GM12878 (cell line): ENCODE measurements around the gene PRSS50. TPM values are rescaled to one million over a fixed set of nuclear protein-coding genes. Genes with fewer than 3 reads are reported as not detected.

ENCODE experiments used
- ATAC-seq: fragments of 200-7000 bp; cut with Tn5 transposase; 3 replicates; pipeline ENCODE4 v1.9.1; 2020; ENCODE audit warnings: mild to moderate bottlenecking, moderate library complexity
- BruUV-seq: library from RNA; stranded (reverse); fragments of 400-500 nt; replicated peaks from 2 replicates; lab custom pipeline; 2021; lab: Mats Ljungman, UMichigan
- CTCF ChIA-PET: fragments of 300-600 bp; sonication (Branson Sonifier 250); formaldehyde crosslinking; extraction: SDS; loops from one replicate; lab custom pipeline; 2021; ENCODE audit warnings: inconsistent platforms; lab: Yijun Ruan, JAX
- POLR2A ChIA-PET: fragments of 350-600 bp; formaldehyde crosslinking; extraction: SDS; loops from one replicate; lab custom pipeline; 2021; ENCODE audit warnings: inconsistent platforms; lab: Charles Lee
- RAD21 ChIA-PET: fragments of 300-600 bp; sonication (Branson Sonifier 250); formaldehyde crosslinking; loops from one replicate; lab custom pipeline; 2023; ENCODE audit warnings: antibody characterized with exemption; ENCODE audit not compliant: unreplicated experiment; lab: Charles Lee
- SMC1A ChIA-PET: fragments of 300-600 bp; sonication (Branson Sonifier 250); formaldehyde crosslinking; loops from one replicate; lab custom pipeline; 2023; ENCODE audit not compliant: unreplicated experiment, uncharacterized antibody; lab: Charles Lee
- DNase-seq: peaks from one replicate; pipeline ENCODE4 v3.0.0-alpha.2; 2011; ENCODE audit warnings: low read depth, low spot score
- FAIRE-seq: peaks from 3 replicates; lab custom pipeline; 2011; peaks lifted over from hg19 to GRCh38; lab: Jason Lieb, UNC
- H2AFZ ChIP-seq: 2 replicates; pipeline ENCODE4 v1.6.0; 2011; ENCODE audit warnings: low read depth, low read length, control low read depth; ENCODE audit not compliant: control insufficient read depth
- H3K27ac ChIP-seq: 2 replicates; pipeline ENCODE4 v1.5.1; 2011; ENCODE audit warnings: control low read depth; ENCODE audit not compliant: control insufficient read depth, insufficient read depth
- H3K27me3 ChIP-seq, 2 experiments: replicated peaks in 1 of 2; 2 replicates each; pipeline versions ENCODE4 v1.6.0 to v1.6.1; 2011; ENCODE audit warnings: low read length in 1 of 2; ENCODE audit not compliant: control insufficient read depth in 2 of 2, insufficient read depth in 2 of 2
- H3K36me3 ChIP-seq, 2 experiments: 2 replicates each; pipeline ENCODE4 v1.5.1; 2011; ENCODE audit warnings: low read length in 1 of 2; ENCODE audit not compliant: control insufficient read depth in 2 of 2, insufficient read depth in 2 of 2
- H3K4me1 ChIP-seq: 2 replicates; pipeline ENCODE4 v1.6.1; 2011; ENCODE audit warnings: mild to moderate bottlenecking, low read length, moderate library complexity, mixed read lengths; ENCODE audit not compliant: control insufficient read depth, insufficient read depth
- H3K4me2 ChIP-seq: 2 replicates; pipeline ENCODE4 v1.6.0; 2011; ENCODE audit warnings: control low read depth; ENCODE audit not compliant: control insufficient read depth, insufficient read depth
- H3K4me3 ChIP-seq: fragments of 200-600 bp; sonication (generic); 2 replicates; pipeline ENCODE4 v1.5.1; 2016
- H3K79me2 ChIP-seq: 2 replicates; pipeline ENCODE4 v1.6.0; 2011; ENCODE audit warnings: low read length; ENCODE audit not compliant: control insufficient read depth, insufficient read depth
- H3K9ac ChIP-seq: 2 replicates; pipeline ENCODE4 v1.8.0; 2011; ENCODE audit warnings: low read length, control low read depth, mixed read lengths; ENCODE audit not compliant: control insufficient read depth, insufficient read depth
- H3K9me3 ChIP-seq: replicated peaks from 3 replicates; pipeline ENCODE4 v1.5.1; 2011; ENCODE audit warnings: mild to moderate bottlenecking, low read length; ENCODE audit not compliant: control insufficient read depth, insufficient read depth
- H4K20me1 ChIP-seq: 2 replicates; pipeline ENCODE4 v1.6.0; 2011; ENCODE audit not compliant: control insufficient read depth, insufficient read depth
- HDAC2 ChIP-seq: fragments of 200-600 bp; sonication (generic); IDR thresholded peaks from 2 replicates; pipeline ENCODE4 v1.6.1; 2017
- MTA3 ChIP-seq: IDR thresholded peaks from 2 replicates; pipeline ENCODE4 v1.6.1; 2012; ENCODE audit warnings: low read length, inconsistent platforms, borderline replicate concordance
- STAT3 ChIP-seq: IDR thresholded peaks from 2 replicates; pipeline ENCODE4 v1.6.1; 2011; ENCODE audit warnings: low read depth, low read length, improper control_type of control experiment
- ZNF207 ChIP-seq: fragments of 450-650 bp; IDR thresholded peaks from 2 replicates; pipeline ENCODE4 v1.6.1; 2014; ENCODE audit warnings: antibody characterized with exemption, mild to moderate bottlenecking, borderline replicate concordance
- ZSCAN29 ChIP-seq: fragments of 450-650 bp; IDR thresholded peaks from 2 replicates; pipeline ENCODE4 v1.6.1; 2017; ENCODE audit warnings: mild to moderate bottlenecking, moderate library complexity
- WGBS: methylation state at CpG from one replicate; pipeline ENCODE4 v1.1.6; 2016; ENCODE audit warnings: low lambda C conversion rate; ENCODE audit not compliant: insufficient replicate concordance, insufficient coverage; ENCODE audit errors: missing lambda C conversion rate; 5-methylcytosine and 5-hydroxymethylcytosine counted together
- in situ Hi-C: fragments of 300-500 bp; cut with MboI; formaldehyde crosslinking; loops from 9 replicates; pipeline ENCODE4 v1.14.3; 2018; ENCODE audit warnings: mixed read lengths
- intact Hi-C: fragments of 100-400 bp; cut with micrococcal nuclease; formaldehyde crosslinking; loops from one replicate; pipeline ENCODE4 v1.14.2; 2022; ENCODE audit not compliant: unreplicated experiment
- polyA plus RNA-seq, 11 experiments: library from polyadenylated mRNA; depleted of rRNA in 4 of 11; unstranded in 6 of 11; stranded (reverse) in 5 of 11; fragments of >200 nt; fragmentation: Nextera tagmentation in 4 of 11; fragmentation: Illumina TruSeq in 1 of 11; extraction: Ambion mirVana in 4 of 11; extraction: Trizol in 1 of 11; gene quantifications; 1 replicate in 1 of 11; 2 replicates in 10 of 11; pipeline versions ENCODE4 v1.2.1 to v1.2.3, GENCODE V29; 2011 to 2016; ENCODE audit warnings: inconsistent platforms in 2 of 11, missing spikeins in 2 of 11, low read depth in 1 of 11
- total RNA-seq, 4 experiments: library from RNA; depleted of rRNA in 3 of 4; stranded (reverse); fragments of >200 nt in 3 of 4; fragmentation: Illumina TruSeq in 1 of 4; extraction: Trizol in 1 of 4; gene quantifications; 2 replicates each; pipeline versions ENCODE4 v1.2.1 to v1.2.3, GENCODE V29; 2013 to 2021
- TF ChIP-seq, protein P1 (sequence below): fragments of 450-650 bp; IDR thresholded peaks from 2 replicates; pipeline ENCODE4 v1.6.1; 2017; ENCODE audit warnings: mild to moderate bottlenecking, low read depth, inconsistent platforms; ENCODE audit not compliant: poor library complexity, severe bottlenecking
- TF ChIP-seq, protein P2 (sequence below): fragments of 450-650 bp; IDR thresholded peaks from 2 replicates; pipeline ENCODE4 v1.6.1; 2017; ENCODE audit warnings: mild to moderate bottlenecking, moderate library complexity

The PRSS50 gene
- total and polyA plus RNA-seq, 10 of the 15 experiments (the other 5 are each of a cell fraction or from before 2014, with no cell fraction given): 0.05 TPM; not detected in 9

DNA sequence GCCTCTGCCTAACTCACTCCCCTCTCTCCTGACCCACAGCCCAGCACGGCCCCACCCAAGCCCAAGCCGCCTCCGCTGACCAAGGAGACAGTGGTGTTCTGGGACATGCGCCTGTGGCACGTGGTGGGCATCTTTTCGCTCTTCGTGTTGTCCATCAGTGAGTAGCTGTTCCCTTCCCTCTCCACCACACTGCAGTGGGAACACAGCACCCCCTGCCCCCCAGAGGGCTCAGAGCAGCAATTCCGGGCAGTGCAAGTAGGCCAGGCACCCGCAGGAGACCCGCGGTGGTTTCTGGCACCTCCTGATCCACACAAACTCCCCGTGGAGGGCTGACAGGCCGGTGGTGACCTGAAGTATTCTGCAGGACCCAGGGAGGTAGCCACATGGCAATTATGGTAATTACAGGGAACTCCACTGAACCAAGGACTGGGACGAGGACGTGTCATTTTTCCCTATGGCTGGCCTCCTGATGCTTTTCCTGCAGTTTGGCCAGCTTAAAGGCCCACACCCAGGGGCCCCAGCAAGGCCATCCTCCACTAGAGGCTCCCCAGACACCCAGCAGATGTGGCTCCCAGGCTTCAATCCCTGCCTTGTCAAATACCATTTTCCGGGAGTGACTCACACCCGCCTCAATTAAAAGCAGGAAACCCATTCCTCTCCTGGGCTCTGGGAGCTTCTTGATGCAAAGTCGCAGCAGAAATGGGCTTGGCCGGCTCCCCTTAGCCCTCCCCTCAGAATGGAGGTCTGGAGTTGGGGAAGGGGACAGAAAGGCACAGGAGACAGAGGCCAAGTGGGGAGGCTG, 11.7 kb downstream of the PRSS50 start:
- Histone ChIP-seq H3K4me3 (no peak overlapping the region), H3K4me2 (no peak overlapping the region), H4K20me1 (no peaks in the 10 kb centered on the region), H3K4me1 (no peaks in the 10 kb centered on the region), H3K36me3 (no peaks in the 10 kb centered on the region), H2AFZ (no peak overlapping the region), H3K27me3 (peaks cover 0 to 7% of the 10 kb centered on the region in 2 experiments; a peak in 2 of 4 replicates), H3K9me3 (no peaks in the 10 kb centered on the region), H3K9ac (no peak overlapping the region)
- RAD21 ChIA-PET: interaction anchor here (1.1 to 1.4 kb wide), 2 partner anchors 8 to 190 kb away, joined by 3 to 4 read pairs; no protein-coding TSS in a partner anchor
- ATAC-seq (no peak), FAIRE-seq (no peak), DNase-seq (no peak)
- intact Hi-C loops: loop anchor here (1.0 to 10.0 kb wide), 2 partner anchors 189 to 309 kb away; no protein-coding TSS in a partner anchor
- 43% methylated on average over 16 of the region's 19 CpGs for WGBS
- no TSS peak for BruUV-seq
- POLR2A ChIA-PET: no interaction called here
- CTCF ChIA-PET: interaction anchor here (0.8 to 2.5 kb wide), 5 partner anchors 10 to 189 kb away, joined by 3 to 15 read pairs (median 5); partner anchors contain the start of gene MYL3
- SMC1A ChIA-PET: interaction anchor here (0.6 to 1.2 kb wide), 3 partner anchors 165 to 189 kb away, joined by 3 read pairs; no protein-coding TSS in a partner anchor
- TF ChIP-seq STAT3 (no peak), HDAC2 (no peak)
- TF ChIP-seq, all 136 proteins: peak for 0
- in situ Hi-C loops: no loop called here
- Histone ChIP-seq H3K27ac (no peak overlapping the region), H3K79me2 (no peaks in the 10 kb centered on the region)

DNA sequence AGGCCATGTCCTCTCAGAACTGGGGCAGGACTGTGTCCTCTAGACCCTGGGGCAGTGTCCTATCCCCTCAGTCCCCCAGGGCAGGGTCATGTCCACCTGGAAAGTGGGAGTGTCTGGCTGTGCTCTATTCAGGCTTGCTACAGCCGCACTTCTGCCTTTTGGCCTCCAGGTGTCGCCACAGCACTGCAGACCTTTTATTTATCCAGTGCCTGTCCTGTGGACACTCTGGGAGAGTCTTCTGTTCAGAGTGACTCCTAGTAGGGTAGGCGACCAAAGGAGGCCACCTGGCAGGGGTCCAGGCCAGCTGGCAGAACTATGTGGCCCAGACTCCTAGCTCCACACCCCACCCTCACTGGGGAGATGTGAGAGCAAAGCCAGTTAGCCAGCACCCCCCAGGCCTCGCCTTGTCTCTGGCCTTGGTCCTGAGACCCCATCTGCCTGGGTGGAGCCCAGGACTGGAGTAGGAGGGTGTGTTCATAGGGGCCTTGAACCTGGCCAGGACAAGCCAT, 12.6 kb downstream of the PRSS50 start:
- SMC1A ChIA-PET: interaction anchor here (0.9 to 1.2 kb wide), 2 partner anchors 174 to 190 kb away, joined by 3 read pairs; no protein-coding TSS in a partner anchor
- peaks cover 2 to 7% of the 10 kb centered on the region in 2 experiments; a peak in 2 of 4 replicates for H3K27me3 ChIP-seq
- intact Hi-C loops (loop anchor here (1.0 to 10.0 kb wide), 2 partner anchors 190 to 310 kb away; no protein-coding TSS in a partner anchor), in situ Hi-C loops (no loop called here)
- POLR2A ChIA-PET: no interaction called here
- CTCF ChIA-PET: interaction anchor here (1.5 to 2.5 kb wide), 2 partner anchors 158 to 190 kb away, joined by 5 to 15 read pairs; partner anchors contain the start of gene MYL3
- WGBS: 27% methylated on average over 4 of the region's 4 CpGs
- H3K79me2 ChIP-seq: no peaks in the 10 kb centered on the region
- RAD21 ChIA-PET: interaction anchor here (1.1 to 1.4 kb wide), 2 partner anchors 9 to 191 kb away, joined by 3 to 4 read pairs; no protein-coding TSS in a partner anchor
- H4K20me1 ChIP-seq: no peaks in the 10 kb centered on the region
- DNase-seq: peak; percentile 19
- no peaks in the 10 kb centered on the region for H3K4me1 ChIP-seq
- no TSS peak for BruUV-seq
- H3K4me2 ChIP-seq: no peak overlapping the region
- no peak overlapping the region for H2AFZ ChIP-seq
- no peaks in the 10 kb centered on the region for H3K36me3 ChIP-seq
- H3K9ac ChIP-seq: no peak overlapping the region
- H3K27ac ChIP-seq: no peak overlapping the region
- no peak overlapping the region for H3K4me3 ChIP-seq
- peak; percentile 93 for FAIRE-seq
- H3K9me3 ChIP-seq: no peaks in the 10 kb centered on the region
- peak; percentile 96 for ATAC-seq
- TF ChIP-seq ZNF207 (0 out of 2 replicates have a peak, but pooled peaks have one; percentile 33), ZSCAN29 (no peak), MTA3 (no peak)
- TF ChIP-seq, protein P1, sequence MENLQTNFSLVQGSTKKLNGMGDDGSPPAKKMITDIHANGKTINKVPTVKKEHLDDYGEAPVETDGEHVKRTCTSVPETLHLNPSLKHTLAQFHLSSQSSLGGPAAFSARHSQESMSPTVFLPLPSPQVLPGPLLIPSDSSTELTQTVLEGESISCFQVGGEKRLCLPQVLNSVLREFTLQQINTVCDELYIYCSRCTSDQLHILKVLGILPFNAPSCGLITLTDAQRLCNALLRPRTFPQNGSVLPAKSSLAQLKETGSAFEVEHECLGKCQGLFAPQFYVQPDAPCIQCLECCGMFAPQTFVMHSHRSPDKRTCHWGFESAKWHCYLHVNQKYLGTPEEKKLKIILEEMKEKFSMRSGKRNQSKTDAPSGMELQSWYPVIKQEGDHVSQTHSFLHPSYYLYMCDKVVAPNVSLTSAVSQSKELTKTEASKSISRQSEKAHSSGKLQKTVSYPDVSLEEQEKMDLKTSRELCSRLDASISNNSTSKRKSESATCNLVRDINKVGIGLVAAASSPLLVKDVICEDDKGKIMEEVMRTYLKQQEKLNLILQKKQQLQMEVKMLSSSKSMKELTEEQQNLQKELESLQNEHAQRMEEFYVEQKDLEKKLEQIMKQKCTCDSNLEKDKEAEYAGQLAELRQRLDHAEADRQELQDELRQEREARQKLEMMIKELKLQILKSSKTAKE: no peak
- TF ChIP-seq, protein P2, sequence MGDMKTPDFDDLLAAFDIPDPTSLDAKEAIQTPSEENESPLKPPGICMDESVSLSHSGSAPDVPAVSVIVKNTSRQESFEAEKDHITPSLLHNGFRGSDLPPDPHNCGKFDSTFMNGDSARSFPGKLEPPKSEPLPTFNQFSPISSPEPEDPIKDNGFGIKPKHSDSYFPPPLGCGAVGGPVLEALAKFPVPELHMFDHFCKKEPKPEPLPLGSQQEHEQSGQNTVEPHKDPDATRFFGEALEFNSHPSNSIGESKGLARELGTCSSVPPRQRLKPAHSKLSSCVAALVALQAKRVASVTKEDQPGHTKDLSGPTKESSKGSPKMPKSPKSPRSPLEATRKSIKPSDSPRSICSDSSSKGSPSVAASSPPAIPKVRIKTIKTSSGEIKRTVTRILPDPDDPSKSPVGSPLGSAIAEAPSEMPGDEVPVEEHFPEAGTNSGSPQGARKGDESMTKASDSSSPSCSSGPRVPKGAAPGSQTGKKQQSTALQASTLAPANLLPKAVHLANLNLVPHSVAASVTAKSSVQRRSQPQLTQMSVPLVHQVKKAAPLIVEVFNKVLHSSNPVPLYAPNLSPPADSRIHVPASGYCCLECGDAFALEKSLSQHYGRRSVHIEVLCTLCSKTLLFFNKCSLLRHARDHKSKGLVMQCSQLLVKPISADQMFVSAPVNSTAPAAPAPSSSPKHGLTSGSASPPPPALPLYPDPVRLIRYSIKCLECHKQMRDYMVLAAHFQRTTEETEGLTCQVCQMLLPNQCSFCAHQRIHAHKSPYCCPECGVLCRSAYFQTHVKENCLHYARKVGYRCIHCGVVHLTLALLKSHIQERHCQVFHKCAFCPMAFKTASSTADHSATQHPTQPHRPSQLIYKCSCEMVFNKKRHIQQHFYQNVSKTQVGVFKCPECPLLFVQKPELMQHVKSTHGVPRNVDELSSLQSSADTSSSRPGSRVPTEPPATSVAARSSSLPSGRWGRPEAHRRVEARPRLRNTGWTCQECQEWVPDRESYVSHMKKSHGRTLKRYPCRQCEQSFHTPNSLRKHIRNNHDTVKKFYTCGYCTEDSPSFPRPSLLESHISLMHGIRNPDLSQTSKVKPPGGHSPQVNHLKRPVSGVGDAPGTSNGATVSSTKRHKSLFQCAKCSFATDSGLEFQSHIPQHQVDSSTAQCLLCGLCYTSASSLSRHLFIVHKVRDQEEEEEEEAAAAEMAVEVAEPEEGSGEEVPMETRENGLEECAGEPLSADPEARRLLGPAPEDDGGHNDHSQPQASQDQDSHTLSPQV: peak; percentile 39; the same call in 1 of the 2 replicates
